ENCODE data around the gene VPS45.

Gene VPS45

DNA sequence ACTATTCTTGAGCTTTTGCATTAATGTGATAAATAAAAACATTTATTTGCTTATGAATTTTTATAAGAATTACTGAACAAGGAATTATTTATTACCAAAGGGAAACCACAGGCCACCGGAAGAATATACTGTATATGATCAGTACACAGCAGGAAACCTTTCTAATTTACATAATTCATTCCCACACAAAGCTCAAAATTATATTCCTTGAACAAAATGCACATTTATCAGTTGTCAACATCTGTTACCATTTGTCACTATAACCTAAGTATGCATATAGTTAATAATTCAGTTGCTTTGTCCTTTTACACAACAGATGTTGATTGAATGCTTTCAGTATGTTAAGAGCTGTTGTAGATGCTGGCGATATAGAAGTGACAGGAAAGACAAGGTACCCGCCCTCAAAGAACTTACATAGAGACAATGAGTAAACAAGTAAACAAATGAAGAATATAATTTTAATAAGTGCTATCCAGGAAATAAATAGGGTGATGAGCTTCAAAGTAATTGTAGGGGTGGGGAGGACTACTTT is 27.2 kb downstream of the VPS45 start:
- H3K4me2 ChIP-seq (ENCODE audit: low read length) = no peak overlapping the region
- H3K27me3 ChIP-seq (ENCODE audit: insufficient read depth, low read length, poor library complexity) = no peaks in the 10 kb centered on the region
- no peak overlapping the region for H2AK5ac ChIP-seq (ENCODE audit: low read length)
- no peak overlapping the region for H3K23ac ChIP-seq (ENCODE audit: low read length)
- no CpG with 5 or more reads among the region's 3 CpGs for WGBS (ENCODE audit: extremely low coverage, insufficient coverage, low lambda C conversion rate)
- H3K56ac ChIP-seq (ENCODE audit: low read length) = no peak overlapping the region
- H3K4ac ChIP-seq (ENCODE audit: low read depth, low read length) = no peak overlapping the region
- H2BK120ac ChIP-seq (ENCODE audit: low read depth, low read length) = no peak overlapping the region
- H3K36me3 ChIP-seq (ENCODE audit: control insufficient read depth, insufficient read depth, low read length) = no peaks in the 10 kb centered on the region
- H3K27ac ChIP-seq (ENCODE audit: low read depth, low read length) = no peak overlapping the region
- H3K79me2 ChIP-seq (ENCODE audit: control insufficient read depth, insufficient read depth, low read length) = no peaks in the 10 kb centered on the region
- DNase-seq = no peak
- H4K5ac ChIP-seq (ENCODE audit: low read length) = no peak overlapping the region
- H3K79me1 ChIP-seq (ENCODE audit: low read length) = no peaks in the 10 kb centered on the region
- no peak overlapping the region for H4K8ac ChIP-seq (ENCODE audit: low read depth, low read length)
- H3K4me3 ChIP-seq (ENCODE audit: low read length) = no peak overlapping the region
- H3K9ac ChIP-seq (ENCODE audit: low read length) = no peak overlapping the region
- no peak overlapping the region for H2BK15ac ChIP-seq (replicated peaks; ENCODE audit: low read depth)
- H3K18ac ChIP-seq (ENCODE audit: low read length) = no peak overlapping the region
- H3K4me1 ChIP-seq (ENCODE audit: control insufficient read depth, low read depth, low read length) = no peaks in the 10 kb centered on the region
- H2BK5ac ChIP-seq (ENCODE audit: low read length) = no peak overlapping the region

DNA sequence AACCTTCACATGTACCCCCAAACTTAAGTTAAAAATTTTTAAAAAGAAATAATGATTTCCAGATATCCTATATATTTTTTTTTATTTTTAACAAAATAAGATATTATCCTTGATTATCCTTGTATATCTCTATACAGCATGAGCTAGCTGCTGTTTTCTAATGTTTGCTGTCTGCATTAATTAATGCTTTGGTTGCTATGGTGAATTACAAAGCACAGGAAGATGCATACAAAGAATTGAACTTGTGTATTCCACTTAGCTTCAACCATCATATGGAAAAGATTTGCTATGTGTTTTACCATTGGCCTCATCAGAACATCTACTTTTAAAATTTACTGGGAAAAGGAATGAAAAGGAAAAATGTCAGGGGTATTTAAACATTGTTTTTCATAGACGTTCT is 35.4 kb downstream of the VPS45 start:
- WGBS (ENCODE audit: extremely low coverage, insufficient coverage, low lambda C conversion rate) = no CpG with 5 or more reads among the region's 1 CpG

DNA sequence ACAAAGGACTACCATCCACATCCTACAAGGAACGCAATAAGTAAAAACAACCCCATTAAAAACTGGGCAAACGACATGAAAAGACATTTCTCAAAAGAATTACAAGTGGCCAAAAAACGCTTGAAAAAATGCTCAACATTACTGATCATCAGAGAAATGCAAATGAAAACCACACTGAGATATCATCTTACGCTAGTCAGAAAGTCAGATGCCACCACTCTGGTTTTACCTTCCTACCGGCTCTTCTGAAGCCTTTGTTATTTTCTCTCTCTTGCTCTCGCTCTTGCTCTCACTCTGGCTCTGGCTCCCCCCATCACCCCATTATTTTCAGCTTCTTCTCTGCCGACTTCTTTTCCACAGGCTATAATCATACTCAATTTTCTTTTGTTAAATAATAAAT is 38.8 kb downstream of the VPS45 start:
- Histone ChIP-seq H3K27me3 (ENCODE audit: insufficient read depth, low read length, poor library complexity) (no peaks in the 10 kb centered on the region), H3K36me3 (ENCODE audit: control insufficient read depth, insufficient read depth, low read length) (no peaks in the 10 kb centered on the region), H2BK120ac (ENCODE audit: low read depth, low read length) (no peak overlapping the region), H4K5ac (ENCODE audit: low read length) (no peak overlapping the region), H3K23ac (ENCODE audit: low read length) (no peak overlapping the region), H4K8ac (ENCODE audit: low read depth, low read length) (no peak overlapping the region), H2AK5ac (ENCODE audit: low read length) (no peak overlapping the region), H3K4ac (ENCODE audit: low read depth, low read length) (no peak overlapping the region), H3K4me3 (ENCODE audit: low read length) (no peak overlapping the region), H3K9ac (ENCODE audit: low read length) (no peak overlapping the region), H3K4me2 (ENCODE audit: low read length) (no peak overlapping the region), H2BK15ac (replicated peaks; ENCODE audit: low read depth) (no peak overlapping the region), H3K79me2 (ENCODE audit: control insufficient read depth, insufficient read depth, low read length) (no peaks in the 10 kb centered on the region), H2BK5ac (ENCODE audit: low read length) (no peak overlapping the region), H3K18ac (ENCODE audit: low read length) (no peak overlapping the region), H3K27ac (ENCODE audit: low read depth, low read length) (no peak overlapping the region), H3K79me1 (ENCODE audit: low read length) (no peaks in the 10 kb centered on the region), H3K4me1 (ENCODE audit: control insufficient read depth, low read depth, low read length) (no peaks in the 10 kb centered on the region), H3K56ac (ENCODE audit: low read length) (no peak overlapping the region)
- no CpG with 5 or more reads among the region's 7 CpGs for WGBS (ENCODE audit: extremely low coverage, insufficient coverage, low lambda C conversion rate)
- DNase-seq = no peak

More for the DNA sequence above, 35.4 kb downstream of the VPS45 start:
- Histone ChIP-seq H3K4ac (ENCODE audit: low read depth, low read length) (no peak overlapping the region), H3K27ac (ENCODE audit: low read depth, low read length) (no peak overlapping the region), H3K23ac (ENCODE audit: low read length) (no peak overlapping the region), H4K8ac (ENCODE audit: low read depth, low read length) (no peak overlapping the region), H3K56ac (ENCODE audit: low read length) (no peak overlapping the region), H4K5ac (ENCODE audit: low read length) (no peak overlapping the region), H3K4me2 (ENCODE audit: low read length) (no peak overlapping the region), H2AK5ac (ENCODE audit: low read length) (no peak overlapping the region), H3K79me1 (ENCODE audit: low read length) (no peaks in the 10 kb centered on the region), H3K9ac (ENCODE audit: low read length) (no peak overlapping the region), H2BK120ac (ENCODE audit: low read depth, low read length) (no peak overlapping the region), H3K79me2 (ENCODE audit: control insufficient read depth, insufficient read depth, low read length) (no peaks in the 10 kb centered on the region), H3K4me1 (ENCODE audit: control insufficient read depth, low read depth, low read length) (no peaks in the 10 kb centered on the region), H2BK5ac (ENCODE audit: low read length) (no peak overlapping the region), H3K27me3 (ENCODE audit: insufficient read depth, low read length, poor library complexity) (no peaks in the 10 kb centered on the region), H3K36me3 (ENCODE audit: control insufficient read depth, insufficient read depth, low read length) (no peaks in the 10 kb centered on the region), H3K18ac (ENCODE audit: low read length) (no peak overlapping the region), H3K4me3 (ENCODE audit: low read length) (no peak overlapping the region), H2BK15ac (replicated peaks; ENCODE audit: low read depth) (no peak overlapping the region)
- DNase-seq = no peak

DNA sequence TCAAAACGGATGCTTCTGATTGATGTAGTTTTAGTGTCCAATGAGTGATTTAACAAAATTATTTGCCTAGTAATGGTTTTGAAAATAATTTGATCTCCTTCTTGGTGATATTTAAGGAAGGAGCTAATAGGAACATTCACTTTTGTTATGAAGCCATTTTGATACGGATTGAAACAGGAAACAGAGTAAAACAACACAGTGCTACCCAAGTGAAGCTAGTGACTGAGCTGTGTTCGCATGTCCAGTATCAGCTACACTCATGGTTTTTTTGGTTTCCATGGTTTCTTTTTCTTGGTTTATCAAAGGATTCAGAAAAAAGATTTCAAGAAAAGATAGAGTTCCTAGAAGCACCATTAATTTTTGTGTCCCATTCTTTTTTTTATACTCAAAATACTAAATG is 42.0 kb downstream of the VPS45 start:
- H3K56ac ChIP-seq (ENCODE audit: low read length) = no peak overlapping the region
- no peaks in the 10 kb centered on the region for H3K36me3 ChIP-seq (ENCODE audit: control insufficient read depth, insufficient read depth, low read length)
- H3K23ac ChIP-seq (ENCODE audit: low read length) = no peak overlapping the region
- H2BK120ac ChIP-seq (ENCODE audit: low read depth, low read length) = no peak overlapping the region
- no peak overlapping the region for H3K4ac ChIP-seq (ENCODE audit: low read depth, low read length)
- H2BK15ac ChIP-seq (replicated peaks; ENCODE audit: low read depth) = no peak overlapping the region
- no peak overlapping the region for H3K27ac ChIP-seq (ENCODE audit: low read depth, low read length)
- H3K18ac ChIP-seq (ENCODE audit: low read length) = no peak overlapping the region
- WGBS (ENCODE audit: extremely low coverage, insufficient coverage, low lambda C conversion rate) = no CpG with 5 or more reads among the region's 3 CpGs
- H2AK5ac ChIP-seq (ENCODE audit: low read length) = no peak overlapping the region
- H3K79me1 ChIP-seq (ENCODE audit: low read length) = no peaks in the 10 kb centered on the region
- H2BK5ac ChIP-seq (ENCODE audit: low read length) = no peak overlapping the region
- H4K5ac ChIP-seq (ENCODE audit: low read length) = no peak overlapping the region
- no peak overlapping the region for H3K9ac ChIP-seq (ENCODE audit: low read length)
- H3K27me3 ChIP-seq (ENCODE audit: insufficient read depth, low read length, poor library complexity) = no peaks in the 10 kb centered on the region
- H3K4me1 ChIP-seq (ENCODE audit: control insufficient read depth, low read depth, low read length) = no peaks in the 10 kb centered on the region
- no peaks in the 10 kb centered on the region for H3K79me2 ChIP-seq (ENCODE audit: control insufficient read depth, insufficient read depth, low read length)
- H3K4me3 ChIP-seq (ENCODE audit: low read length) = no peak overlapping the region
- no peak overlapping the region for H3K4me2 ChIP-seq (ENCODE audit: low read length)
- no peak overlapping the region for H4K8ac ChIP-seq (ENCODE audit: low read depth, low read length)
- DNase-seq = no peak

GRCh38 chr1:150110116-150110515 is 42.5 kb downstream of the VPS45 start:
- Histone ChIP-seq H3K4ac (ENCODE audit: low read depth, low read length) (no peak overlapping the region), H4K8ac (ENCODE audit: low read depth, low read length) (no peak overlapping the region), H3K27ac (ENCODE audit: low read depth, low read length) (no peak overlapping the region), H2AK5ac (ENCODE audit: low read length) (no peak overlapping the region), H3K4me1 (ENCODE audit: control insufficient read depth, low read depth, low read length) (no peaks in the 10 kb centered on the region), H3K18ac (ENCODE audit: low read length) (no peak overlapping the region), H3K79me2 (ENCODE audit: control insufficient read depth, insufficient read depth, low read length) (no peaks in the 10 kb centered on the region), H3K27me3 (ENCODE audit: insufficient read depth, low read length, poor library complexity) (no peaks in the 10 kb centered on the region), H4K5ac (ENCODE audit: low read length) (no peak overlapping the region), H3K79me1 (ENCODE audit: low read length) (no peaks in the 10 kb centered on the region), H3K23ac (ENCODE audit: low read length) (no peak overlapping the region), H3K9ac (ENCODE audit: low read length) (no peak overlapping the region), H3K4me3 (ENCODE audit: low read length) (no peak overlapping the region), H3K4me2 (ENCODE audit: low read length) (no peak overlapping the region), H3K56ac (ENCODE audit: low read length) (no peak overlapping the region), H3K36me3 (ENCODE audit: control insufficient read depth, insufficient read depth, low read length) (no peaks in the 10 kb centered on the region), H2BK15ac (replicated peaks; ENCODE audit: low read depth) (no peak overlapping the region), H2BK5ac (ENCODE audit: low read length) (no peak overlapping the region), H2BK120ac (ENCODE audit: low read depth, low read length) (no peak overlapping the region)
- DNase-seq = no peak
- no CpG with 5 or more reads among the region's 2 CpGs for WGBS (ENCODE audit: extremely low coverage, insufficient coverage, low lambda C conversion rate)

GRCh38 chr1:150111670-150112069 is 44.1 kb downstream of the VPS45 start:
- H3K27me3 ChIP-seq (ENCODE audit: insufficient read depth, low read length, poor library complexity) = no peaks in the 10 kb centered on the region
- no peak overlapping the region for H2AK5ac ChIP-seq (ENCODE audit: low read length)
- no peak overlapping the region for H2BK120ac ChIP-seq (ENCODE audit: low read depth, low read length)
- H3K36me3 ChIP-seq (ENCODE audit: control insufficient read depth, insufficient read depth, low read length) = no peaks in the 10 kb centered on the region
- H3K4me2 ChIP-seq (ENCODE audit: low read length) = no peak overlapping the region
- no peak overlapping the region for H3K27ac ChIP-seq (ENCODE audit: low read depth, low read length)
- DNase-seq = no peak
- H3K4me3 ChIP-seq (ENCODE audit: low read length) = no peak overlapping the region
- no peak overlapping the region for H3K4ac ChIP-seq (ENCODE audit: low read depth, low read length)
- H4K5ac ChIP-seq (ENCODE audit: low read length) = no peak overlapping the region
- no peak overlapping the region for H3K18ac ChIP-seq (ENCODE audit: low read length)
- no peak overlapping the region for H2BK5ac ChIP-seq (ENCODE audit: low read length)
- H3K9ac ChIP-seq (ENCODE audit: low read length) = no peak overlapping the region
- H3K56ac ChIP-seq (ENCODE audit: low read length) = no peak overlapping the region
- no peak overlapping the region for H4K8ac ChIP-seq (ENCODE audit: low read depth, low read length)
- no peak overlapping the region for H3K23ac ChIP-seq (ENCODE audit: low read length)
- WGBS (ENCODE audit: extremely low coverage, insufficient coverage, low lambda C conversion rate) = no CpG with 5 or more reads among the region's 5 CpGs
- H3K79me2 ChIP-seq (ENCODE audit: control insufficient read depth, insufficient read depth, low read length) = no peaks in the 10 kb centered on the region
- no peaks in the 10 kb centered on the region for H3K79me1 ChIP-seq (ENCODE audit: low read length)
- no peaks in the 10 kb centered on the region for H3K4me1 ChIP-seq (ENCODE audit: control insufficient read depth, low read depth, low read length)
- no peak overlapping the region for H2BK15ac ChIP-seq (replicated peaks; ENCODE audit: low read depth)

Data from mesendoderm (in vitro differentiated cells).